Stromal cell of bone marrow (primary cell): ENCODE results near the gene EFCAB8.
"Not testable (repeated sequence)": the region's sequence is repeated elsewhere in the genome, so short reads cannot be mapped to it uniquely, and the experiment has no call there.

Experiments used
- DNase-seq: peaks from one replicate; pipeline ENCODE4 v3.0.0-alpha.2; 2012; ENCODE audit warnings: low read depth

The EFCAB8 gene

DNA sequence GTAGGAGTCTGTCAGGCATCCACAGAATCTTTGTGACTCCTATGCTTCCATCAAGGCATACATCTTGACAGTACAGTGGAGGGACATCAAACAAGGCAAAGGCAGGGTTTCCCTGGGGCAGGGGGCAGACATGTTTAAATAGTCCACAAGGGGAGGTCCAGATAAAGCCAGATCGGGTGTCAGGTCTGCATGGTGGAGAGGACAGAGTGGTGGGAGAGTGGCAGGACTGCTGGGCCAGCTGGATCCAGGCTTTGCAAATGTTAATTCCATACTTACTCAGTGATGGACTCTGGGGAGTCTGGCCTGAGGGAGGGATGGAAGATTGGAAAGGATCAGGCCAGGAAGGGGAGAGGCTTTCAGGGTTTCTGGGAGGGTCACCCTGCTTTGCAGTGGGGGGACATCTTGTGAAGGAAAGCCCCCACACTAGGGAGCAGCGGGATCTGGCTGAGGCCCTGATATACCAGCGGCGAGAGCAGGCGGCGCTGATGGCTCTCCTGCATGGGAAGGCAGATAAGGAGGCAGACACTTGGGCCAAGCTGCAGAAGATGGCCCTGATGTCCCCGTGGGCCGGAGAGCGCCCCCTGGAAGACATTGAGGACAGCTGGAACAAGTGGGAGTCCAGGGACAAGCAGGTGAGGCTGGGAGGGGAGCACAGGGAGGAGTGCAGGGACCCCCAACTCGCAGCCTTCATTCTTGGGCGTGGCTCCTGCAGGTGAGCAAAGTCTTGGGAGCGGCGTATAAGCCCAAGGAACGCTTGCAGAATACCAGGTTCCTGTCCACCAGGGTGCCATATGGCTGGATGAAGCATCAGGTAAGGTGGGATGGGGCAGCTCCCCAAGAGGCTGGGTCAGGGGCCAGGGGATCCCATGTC, 100.9 kb downstream of the EFCAB8 start:
- no peak for DNase-seq

DNA sequence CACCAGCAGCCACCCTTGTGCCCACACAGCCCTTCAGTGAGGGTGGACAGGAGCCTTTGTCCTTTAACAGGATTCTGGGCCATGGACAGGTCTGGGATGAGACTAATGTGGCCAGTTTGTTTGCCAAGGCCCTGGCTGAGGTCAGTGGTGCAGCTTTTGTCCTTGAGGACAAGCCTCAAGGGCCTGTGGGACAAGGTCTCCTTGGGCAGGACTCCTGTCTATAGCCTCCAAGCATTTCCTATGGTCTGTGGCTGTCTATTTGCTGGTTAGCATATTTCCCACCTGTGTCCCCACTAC, 101.4 kb downstream of the EFCAB8 start:
- no peak for DNase-seq

DNA sequence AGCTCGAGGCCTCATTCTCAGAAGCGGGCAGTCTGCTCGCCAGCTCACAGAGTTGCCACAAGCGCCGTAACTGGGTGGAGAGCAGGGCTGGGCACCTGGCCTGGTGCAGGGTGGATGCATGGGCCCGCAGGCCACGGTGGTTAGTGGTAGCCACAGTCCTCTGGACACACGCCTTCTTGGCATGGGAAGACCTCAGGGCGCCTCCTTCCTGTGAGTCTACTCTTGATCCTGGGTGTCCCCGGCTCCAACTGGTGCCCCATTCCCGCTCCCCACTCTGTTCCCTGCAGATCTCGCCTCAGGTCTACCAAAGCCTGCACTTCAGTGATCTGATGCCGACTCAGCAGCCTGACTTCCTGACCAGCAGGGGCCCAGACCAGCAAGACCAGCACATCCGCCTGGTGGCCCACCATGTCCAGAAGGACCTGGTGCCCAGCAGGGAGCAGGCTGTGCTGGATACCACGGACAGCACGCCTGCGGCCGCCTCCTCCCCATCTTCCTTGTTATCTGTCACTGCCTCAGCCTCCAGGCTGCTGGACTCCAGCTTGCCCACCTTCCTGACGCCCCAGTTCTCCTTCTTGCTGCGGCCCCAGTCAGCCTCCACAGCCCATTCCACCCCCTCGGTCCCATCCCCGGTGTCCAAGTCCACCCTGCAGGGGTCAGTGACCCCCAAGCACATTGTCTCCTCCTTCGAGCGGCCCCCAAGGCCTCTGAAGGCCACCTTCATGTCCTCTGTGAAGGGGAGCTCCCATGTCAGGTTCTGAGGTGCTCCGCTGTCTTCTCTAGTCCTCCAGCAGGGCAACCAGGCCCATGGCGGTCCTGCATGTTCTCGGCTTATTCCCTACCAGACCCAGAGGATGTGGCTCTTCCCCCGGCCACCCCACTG, 102.4 kb downstream of the EFCAB8 start:
- no peak for DNase-seq

DNA sequence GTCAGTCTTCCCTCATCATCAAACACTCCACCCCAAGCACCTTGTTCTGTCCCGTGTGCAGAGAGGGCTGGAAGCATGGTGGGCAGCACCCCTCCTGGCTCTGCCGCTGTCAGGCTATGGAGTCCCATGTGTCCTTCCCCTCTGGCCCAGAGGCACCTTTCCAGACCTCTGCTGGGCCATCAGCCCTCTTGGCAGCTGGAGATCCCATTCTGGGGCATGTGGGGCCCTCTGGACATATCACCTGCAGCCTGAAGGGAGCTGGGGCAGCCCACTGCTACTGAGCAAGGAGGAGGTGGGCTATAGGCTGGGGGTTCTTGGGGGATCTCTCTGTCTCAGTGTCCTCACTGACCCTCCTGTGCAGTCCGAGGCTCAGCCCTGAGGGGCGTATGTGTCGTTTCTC, 103.3 kb downstream of the EFCAB8 start:
- no peak for DNase-seq

DNA sequence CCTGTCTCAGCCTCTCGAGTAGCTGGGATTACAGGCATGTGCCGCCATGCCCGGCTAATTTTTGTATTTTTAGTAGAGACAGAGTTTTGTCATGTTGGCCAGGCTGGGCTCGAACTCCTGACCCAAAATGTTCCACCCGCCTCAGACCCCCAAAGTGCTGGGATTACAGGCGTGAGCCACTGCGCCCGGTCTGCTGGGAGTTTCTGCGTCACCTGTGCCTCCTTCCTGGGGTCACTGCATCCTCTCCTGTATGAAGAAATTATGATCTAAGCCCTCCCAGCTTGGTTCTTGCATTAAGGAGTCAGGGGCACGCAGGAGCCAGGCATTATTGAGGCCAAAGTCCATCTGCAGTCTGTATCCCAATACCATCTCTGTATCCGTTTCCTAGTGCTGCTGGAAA, 103.9 kb downstream of the EFCAB8 start:
- DNase-seq: not testable (repeated sequence)

DNA sequence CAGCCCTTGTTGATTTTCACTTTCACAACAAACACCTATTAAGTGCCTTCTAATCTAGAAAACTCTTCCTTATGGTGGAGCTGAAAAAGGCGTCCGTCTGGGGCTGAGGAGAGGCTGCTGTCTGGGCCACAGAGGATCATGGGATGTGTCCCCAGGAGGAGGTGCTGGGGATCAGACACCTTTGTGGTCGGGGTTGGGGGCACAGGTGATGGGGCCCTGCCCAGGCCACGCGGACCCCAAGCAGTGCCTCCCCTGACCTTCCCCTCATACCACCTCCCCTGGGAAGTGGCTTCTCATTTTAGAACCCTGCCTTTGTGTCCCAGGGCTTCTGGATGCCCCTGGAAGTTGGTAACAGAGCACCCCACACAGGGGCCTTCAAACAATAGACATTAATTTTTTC, 104.5 kb downstream of the EFCAB8 start:
- no peak for DNase-seq

DNA sequence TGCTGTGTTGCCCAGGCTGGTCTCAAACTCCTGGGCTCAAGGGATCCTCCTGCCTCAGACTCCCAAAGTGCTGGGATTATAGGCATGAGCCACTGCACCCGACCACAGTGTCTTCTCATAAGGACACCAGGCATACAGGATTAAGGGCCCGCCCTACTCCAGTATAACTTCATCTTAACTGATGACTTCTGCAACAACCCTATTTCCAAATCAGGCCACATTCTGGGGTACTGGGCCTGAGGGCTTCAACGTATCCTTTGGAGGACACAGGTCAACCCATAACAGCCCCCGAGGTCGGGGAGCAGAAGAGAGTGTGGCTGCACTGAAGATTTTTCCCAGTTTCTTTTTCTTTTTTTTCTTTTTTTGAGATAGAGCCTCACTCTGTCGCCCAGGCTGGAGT, 105.9 kb downstream of the EFCAB8 start:
- DNase-seq: no peak

DNA sequence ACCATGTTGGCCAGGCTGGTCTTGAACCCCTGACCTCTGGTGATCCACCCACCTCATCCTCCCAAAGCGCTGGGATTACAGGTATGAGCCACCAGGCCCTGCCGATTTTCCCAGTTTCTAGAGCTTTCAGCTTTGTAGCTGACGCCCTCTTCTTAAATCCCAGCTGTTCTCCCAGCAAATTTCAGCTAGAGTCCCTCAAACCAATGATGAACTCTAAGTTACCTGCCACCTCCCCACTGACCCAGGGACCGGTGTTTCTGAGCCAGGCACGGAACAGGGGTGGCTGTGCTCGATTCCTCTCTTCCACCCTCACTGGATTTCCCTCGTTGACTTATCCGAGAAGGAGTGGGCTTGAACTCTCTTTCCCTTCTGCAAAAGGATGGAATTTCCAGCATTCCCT, 106.4 kb downstream of the EFCAB8 start:
- DNase-seq: no peak

DNA sequence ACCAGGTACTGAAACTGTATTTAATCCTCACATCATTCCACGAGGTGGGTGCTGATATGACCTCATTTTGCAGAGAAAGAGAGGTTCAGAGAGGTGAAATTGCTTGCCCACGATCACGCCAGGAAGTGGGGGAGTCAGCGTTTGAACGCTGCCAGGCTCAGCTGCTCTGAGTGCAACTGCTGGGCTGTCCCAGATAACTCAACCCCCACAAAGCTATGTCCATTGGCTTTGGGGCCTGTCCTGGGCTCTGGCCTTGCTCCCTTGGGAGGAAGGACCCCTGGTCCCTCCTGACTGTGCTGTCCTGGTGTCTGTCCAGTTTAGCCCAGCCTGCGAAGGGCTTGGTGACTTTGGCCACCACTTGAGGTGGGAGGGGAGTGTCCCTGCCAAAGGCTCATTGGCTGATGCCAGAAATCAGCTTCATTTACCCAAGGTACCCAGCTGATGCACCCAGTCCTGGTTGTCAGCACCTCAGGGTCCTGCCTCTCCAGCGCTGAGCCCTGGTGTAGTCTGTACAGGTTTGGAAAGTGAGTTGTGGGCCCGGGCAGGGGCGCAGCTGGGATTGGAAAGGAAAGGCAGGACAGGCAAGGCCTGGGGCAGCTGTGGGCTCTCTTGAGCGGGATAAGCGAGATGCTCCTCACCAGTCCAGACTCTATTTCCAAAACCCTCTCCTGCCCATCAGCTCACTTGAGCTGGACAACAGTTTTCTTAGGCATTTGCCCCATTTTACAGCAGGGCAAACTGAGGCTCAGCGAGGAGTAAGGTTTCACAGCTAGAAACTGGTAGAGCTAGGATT, 107.1 kb downstream of the EFCAB8 start:
- no peak for DNase-seq

DNA sequence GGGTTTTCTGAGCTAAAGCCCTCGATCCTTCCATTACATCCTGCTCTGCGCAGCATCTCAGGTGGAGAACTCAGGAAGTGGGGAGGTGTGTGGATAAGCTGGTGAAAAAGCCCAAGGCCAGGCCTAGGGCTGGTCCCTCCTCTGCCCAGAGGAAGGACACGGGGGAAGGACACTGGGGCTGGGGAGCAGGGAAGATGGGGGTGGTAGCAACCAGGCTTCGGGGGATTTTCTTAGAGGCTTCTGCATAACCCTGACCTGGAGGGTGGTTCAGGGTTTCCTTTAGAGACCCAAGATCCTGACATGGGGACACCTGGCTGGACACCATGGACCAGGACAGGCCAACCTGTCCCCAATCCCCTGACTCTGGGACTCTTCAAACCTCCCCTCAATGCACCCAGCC, 107.7 kb downstream of the EFCAB8 start:
- no peak for DNase-seq

DNA sequence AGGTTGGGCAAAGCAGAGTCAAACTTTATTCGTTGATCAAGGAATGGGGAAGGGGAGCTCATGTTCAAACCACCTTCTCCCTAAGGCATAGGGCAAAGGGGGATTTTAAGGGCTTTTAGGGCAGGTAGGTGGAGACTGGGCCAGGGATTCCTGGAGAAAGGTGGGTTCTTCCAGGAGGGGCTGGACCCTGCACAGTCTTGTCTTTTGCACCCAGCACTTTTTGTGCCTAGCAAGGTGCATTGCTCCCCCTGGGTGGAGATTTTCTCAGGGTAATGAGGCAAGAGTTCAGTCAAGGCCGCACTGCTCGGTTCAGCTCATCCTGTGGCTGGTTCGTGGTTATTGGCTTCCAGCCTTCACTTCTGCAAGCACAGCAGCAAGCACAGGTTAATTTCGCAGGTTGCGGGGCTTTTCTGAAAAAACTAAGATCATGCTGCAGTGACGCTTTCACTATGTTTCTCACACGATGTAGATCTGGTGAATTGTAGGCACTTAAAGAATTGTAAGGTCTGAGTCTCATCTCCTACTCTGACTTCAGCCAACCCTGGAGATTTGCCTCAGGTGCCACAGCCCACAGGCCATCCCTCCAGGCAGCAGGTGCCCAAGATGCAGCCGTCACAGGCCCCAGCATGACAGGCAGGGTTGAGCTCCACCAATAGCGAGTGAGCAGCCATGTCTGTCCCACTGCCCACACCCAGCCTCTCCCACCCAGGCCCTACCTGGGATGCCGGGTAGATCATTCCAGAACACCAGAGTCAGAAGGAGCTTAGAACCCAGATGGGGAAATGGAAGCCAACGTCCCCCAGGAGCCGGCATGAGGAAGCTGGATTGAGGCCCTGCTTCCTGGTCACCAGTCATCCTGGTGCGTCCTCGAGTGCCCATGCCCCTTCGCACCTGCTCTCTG, 108.4 kb downstream of the EFCAB8 start:
- no peak for DNase-seq

DNA sequence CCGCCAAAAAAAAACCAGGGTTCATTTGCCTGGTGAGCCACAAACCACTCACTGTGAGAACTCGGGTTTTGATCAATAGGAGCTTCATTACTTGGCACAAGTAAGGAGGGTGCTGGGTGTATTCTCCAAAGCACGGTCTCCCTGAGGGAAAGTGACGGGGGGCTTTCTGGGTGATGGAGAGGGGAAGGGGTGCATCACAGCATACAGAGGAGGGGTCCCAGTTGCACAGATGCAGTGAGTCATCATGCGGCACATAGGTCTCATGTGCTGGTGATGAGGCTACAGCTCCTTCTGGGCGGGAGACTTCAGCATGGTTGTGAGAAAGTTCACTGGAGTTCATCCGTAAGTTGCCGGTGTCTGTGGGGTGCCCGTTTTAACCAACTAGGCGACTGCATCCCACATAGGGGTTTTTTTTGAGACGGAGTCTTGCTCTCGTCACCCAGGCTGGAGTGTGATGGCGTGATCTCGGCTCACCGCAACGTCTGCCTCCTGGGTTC, 109.3 kb downstream of the EFCAB8 start:
- DNase-seq: no peak

DNA sequence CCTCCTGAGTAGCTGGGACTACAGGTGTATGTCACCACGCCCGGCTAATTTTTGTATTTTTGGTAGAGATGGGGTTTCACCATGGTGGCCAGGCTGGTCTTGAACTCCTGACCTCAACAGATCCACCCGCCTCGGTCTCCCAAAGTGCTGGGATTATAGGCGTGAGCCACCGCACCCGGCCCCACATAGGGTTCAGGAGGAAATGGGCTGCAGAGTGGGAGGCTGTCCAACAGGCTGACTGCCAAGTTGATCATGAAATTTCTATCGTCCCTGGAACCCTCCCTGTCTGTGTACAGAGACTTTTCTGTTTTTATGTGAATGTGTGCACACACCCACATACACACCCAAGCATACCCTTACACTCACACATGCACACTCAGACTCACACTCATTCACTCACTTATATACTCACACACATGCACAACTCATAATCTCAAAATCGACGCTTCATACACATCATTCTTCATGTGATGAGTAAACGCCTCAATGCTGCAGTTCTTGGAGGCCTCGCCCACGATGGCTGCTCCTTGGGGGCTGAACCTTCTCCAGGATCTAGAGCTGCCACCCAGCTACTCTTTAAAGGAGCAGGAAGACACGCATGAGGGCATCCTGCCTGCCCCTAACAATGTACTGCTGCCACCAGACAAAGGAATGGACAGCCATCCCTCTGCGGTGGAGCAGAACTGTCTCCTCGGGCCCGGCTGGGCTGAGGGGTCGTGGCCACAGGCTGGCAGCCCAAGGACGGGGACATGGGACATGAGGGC, 109.9 kb downstream of the EFCAB8 start:
- no peak for DNase-seq

DNA sequence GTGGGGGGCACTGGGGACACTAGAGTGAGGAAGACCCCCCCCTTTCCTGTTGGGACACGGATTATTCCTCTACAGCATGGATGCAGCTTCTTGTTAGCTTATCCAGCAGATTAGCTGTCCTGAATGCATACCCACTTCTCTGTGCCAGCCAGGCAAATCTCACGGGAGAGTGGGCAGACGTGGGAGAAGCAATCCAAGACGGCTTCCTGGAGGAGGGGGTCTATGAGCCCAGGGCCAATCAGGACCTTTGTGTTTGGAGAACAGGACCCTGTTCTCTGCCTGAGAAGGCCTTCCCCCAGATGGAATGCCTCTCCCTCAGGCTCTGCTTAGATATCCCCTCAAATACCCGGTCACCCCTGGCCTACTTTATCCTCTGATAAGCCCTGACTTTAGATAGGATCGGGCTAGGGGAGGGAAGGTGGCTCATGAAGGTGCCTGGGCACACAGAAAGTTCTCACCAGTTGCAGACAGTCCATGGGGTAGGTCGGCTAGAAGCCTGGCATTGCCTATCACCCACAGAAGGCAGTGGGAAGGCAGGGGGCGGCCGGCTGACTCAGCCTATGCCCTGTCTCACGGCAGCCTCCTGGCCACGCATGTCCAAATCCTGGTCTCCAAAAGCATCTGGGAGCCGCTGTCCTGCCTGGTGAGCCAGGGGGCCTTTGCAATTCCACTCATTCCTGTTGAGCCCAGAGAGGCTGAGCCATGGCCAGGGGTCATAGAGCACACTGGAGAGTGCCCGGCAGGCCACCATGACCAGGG, 110.8 kb downstream of the EFCAB8 start:
- no peak for DNase-seq

DNA sequence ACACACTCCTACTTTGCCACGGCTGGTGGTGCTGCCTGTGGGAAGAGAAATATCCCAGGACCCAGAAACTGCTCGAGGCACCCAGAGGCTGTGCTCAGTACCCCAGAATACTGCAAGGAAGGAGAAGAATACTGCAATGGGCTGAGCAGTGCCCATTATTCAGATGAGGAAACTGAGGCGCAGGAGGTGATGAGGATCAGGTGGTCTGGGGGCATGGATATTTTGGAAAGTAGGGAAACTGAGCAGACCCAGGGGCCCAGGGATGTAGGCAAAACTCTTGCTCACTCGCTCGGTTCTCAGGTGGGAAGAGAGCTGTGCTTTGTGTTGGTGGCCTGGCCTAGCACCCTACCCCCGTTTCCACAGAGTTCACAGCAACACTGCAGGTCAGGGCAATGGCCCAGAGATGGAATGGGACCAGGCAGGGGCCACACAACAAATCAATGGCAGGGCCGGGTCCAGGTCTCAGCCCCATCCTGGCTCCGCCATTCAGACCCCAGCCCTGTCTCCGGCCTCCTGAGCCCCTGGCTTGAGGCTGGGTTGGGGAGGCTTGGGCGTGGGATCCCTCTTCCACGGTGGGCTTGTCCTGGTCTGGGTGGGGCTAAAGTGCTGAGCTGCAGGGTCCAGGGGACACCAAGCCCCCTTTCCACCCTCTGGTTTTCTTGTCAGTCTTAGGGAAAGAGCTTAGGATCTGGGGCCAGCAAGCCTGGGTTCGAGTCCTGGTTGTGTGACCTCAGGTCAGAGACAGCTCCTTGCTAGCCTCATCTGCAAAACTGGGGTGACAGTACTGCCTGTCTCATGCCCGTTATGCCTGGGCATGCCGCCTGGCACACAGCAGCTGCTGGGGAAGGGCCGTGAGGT, 111.6 kb downstream of the EFCAB8 start:
- no peak for DNase-seq

DNA sequence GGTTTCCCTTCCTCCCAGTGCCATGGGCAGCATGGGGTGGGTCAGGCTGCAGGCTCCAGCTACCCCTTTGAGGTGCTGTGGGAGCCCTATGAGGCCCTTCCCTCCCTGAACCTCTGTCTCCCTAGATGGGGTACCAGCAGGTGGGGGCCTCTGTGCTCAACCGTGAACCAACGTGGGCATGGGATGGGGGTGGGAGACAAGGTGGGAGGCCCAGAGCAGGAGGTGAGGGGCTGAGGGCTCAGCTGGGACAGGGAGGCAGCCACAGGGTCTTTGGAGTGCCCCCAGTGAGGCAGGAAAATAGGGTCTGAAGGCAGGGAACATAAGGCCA, 112.2 kb downstream of the EFCAB8 start:
- no peak for DNase-seq

DNA sequence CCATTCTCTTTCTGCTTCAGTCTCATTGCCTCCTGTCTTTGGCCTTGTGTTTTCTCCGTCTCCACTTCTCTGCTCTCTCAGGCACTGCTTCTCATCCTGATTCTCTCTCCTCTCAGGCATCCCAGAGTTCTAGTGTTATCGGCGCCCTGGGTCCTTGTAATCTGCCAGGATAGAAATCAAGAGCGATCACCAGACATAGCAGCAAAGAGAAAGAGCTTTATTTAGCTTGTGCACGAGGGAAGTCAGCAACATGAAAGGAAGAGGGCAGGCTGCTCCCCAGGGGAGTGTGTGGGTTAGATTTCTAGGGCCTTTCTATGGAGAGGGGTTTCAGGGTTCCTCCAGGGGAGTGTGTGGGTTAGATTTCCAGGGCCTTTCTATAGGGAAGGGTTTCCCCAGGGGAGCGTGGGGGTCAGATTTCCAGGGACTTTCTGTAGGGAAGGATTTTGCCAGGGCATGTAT, 113.0 kb downstream of the EFCAB8 start:
- DNase-seq: no peak

DNA sequence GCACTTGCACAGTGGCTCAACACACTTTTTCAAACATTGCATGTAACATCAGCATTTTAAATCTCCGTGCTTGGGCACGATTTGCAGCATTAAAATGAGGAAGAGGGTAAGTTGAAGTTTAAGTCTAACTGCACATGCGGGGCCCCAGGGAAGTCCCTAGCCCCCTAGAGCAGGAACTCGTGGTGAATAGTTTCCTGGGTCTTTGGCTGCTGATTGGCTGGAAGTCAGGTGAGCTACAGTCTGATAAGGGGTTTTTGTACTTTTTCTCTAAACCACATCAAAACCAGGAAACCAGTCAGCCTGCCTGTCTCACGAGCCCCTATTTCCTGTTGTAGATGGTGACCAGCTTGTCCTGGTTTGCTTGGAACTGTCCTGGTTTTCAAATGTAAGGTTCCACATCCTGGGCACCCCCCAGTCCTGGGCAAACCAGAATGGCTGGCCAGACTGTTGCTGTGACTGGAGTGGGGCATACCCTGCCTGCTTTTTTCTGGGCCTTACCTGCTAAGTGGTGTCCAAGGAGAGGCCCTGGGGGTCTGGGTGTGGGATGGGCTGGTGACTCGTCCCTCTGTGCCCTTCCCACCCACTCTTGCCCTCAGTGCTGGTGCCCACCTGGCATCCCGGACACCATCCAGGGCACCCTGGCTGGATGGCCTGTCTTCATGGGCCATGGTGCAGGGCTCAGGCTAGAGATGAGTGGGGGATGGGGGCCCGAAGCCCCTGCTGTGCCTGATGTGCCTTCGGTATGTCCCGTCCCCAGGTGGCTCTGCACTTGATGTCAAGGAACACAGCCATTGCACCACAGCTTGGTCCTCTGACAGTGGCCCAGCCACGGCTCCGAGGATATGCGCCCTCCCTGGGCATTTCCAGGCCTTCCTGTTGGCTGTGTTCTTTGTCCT, 113.7 kb downstream of the EFCAB8 start:
- no peak for DNase-seq
